Measurements from ENCODE around the gene PCDHGB7.

GRCh38 chr5:141403387-141403786 is 14.1 kb upstream of the PCDHGB7 start:
- TF ChIP-seq CTCF (IDR thresholded peaks at IDR 0.05; ENCODE audit: low read depth, low read length, missing input control) (no peak), REST (IDR thresholded peaks at IDR 0.05) (no peak), YY1 (IDR thresholded peaks at IDR 0.05) (no peak), TAF1 (conservative IDR thresholded peaks at IDR 0.05) (no peak)

All from liver (tissue), 3 donors.